Neuronal stem cell (in vitro differentiated cells): ENCODE measurements around the gene CEP192.

Experiments
- DNase-seq: peaks from one replicate; pipeline ENCODE4 v3.0.0-alpha.2; 2013; ENCODE audit warnings: low spot score
- H2AFZ ChIP-seq: one replicate; pipeline ENCODE4 v1.6.1; 2013; ENCODE audit warnings: mild to moderate bottlenecking, low read length, inconsistent platforms
- H2AK5ac ChIP-seq: 2 replicates; pipeline ENCODE4 v1.6.1; 2013; ENCODE audit warnings: low read depth, mild to moderate bottlenecking, inconsistent platforms, low read length, moderate library complexity, mixed read lengths
- H2BK120ac ChIP-seq: 2 replicates; pipeline ENCODE4 v1.6.1; 2013; ENCODE audit warnings: low read depth, mild to moderate bottlenecking, inconsistent platforms, low read length, moderate library complexity, mixed read lengths
- H2BK12ac ChIP-seq: one replicate; pipeline ENCODE4 v1.6.1; 2013; ENCODE audit warnings: low read length, inconsistent platforms
- H2BK15ac ChIP-seq: 2 replicates; pipeline ENCODE4 v1.6.1; 2013; ENCODE audit warnings: mild to moderate bottlenecking, low read length, inconsistent platforms, mixed read lengths
- H2BK5ac ChIP-seq: one replicate; pipeline ENCODE4 v1.6.1; 2013; ENCODE audit warnings: inconsistent platforms, mild to moderate bottlenecking, low read length, moderate library complexity
- H3K14ac ChIP-seq: one replicate; pipeline ENCODE4 v1.6.1; 2013; ENCODE audit warnings: low read length, inconsistent platforms
- H3K18ac ChIP-seq: 2 replicates; pipeline ENCODE4 v1.6.1; 2013; ENCODE audit warnings: low read length, inconsistent platforms
- H3K23ac ChIP-seq: 2 replicates; pipeline ENCODE4 v1.6.1; 2013; ENCODE audit warnings: low read depth, mild to moderate bottlenecking, mixed read lengths, low read length, inconsistent platforms; ENCODE audit not compliant: poor library complexity
- H3K27ac ChIP-seq: replicated peaks from 3 replicates; pipeline ENCODE4 v1.5.1; 2013; ENCODE audit warnings: low read length, inconsistent platforms
- H3K27me3 ChIP-seq, 3 experiments: 2 replicates each; pipeline ENCODE4 v1.6.1; 2013; ENCODE audit warnings: low read length in 3 of 3, mild to moderate bottlenecking in 2 of 3, inconsistent platforms in 1 of 3, low read depth in 1 of 3, mixed read lengths in 1 of 3, moderate library complexity in 1 of 3; ENCODE audit not compliant: control insufficient read depth in 3 of 3, insufficient read depth in 3 of 3
- H3K36me3 ChIP-seq, 2 donors: replicated peaks in 1 of 2; 2 replicates each; pipeline ENCODE4 v1.6.1; 2013; ENCODE audit warnings: low read length in 2 of 2; ENCODE audit not compliant: control insufficient read depth in 2 of 2, insufficient read depth in 2 of 2
- H3K4ac ChIP-seq: 2 replicates; pipeline ENCODE4 v1.6.1; 2013; ENCODE audit warnings: inconsistent platforms, mild to moderate bottlenecking, low read length, moderate library complexity
- H3K4me1 ChIP-seq, 2 donors: 1 replicate in 1 of 2; 2 replicates in 1 of 2; pipeline ENCODE4 v1.6.1; 2013; ENCODE audit warnings: low read length in 2 of 2, low read depth in 1 of 2; ENCODE audit not compliant: control insufficient read depth in 2 of 2, insufficient read depth in 1 of 2
- H3K4me2 ChIP-seq: one replicate; pipeline ENCODE4 v1.6.1; 2013; ENCODE audit warnings: mild to moderate bottlenecking, low read length, inconsistent platforms; ENCODE audit not compliant: insufficient read depth, poor library complexity, severe bottlenecking
- H3K4me3 ChIP-seq, 2 donors: 2 replicates each; pipeline ENCODE4 v1.5.1; 2013; ENCODE audit warnings: low read length in 2 of 2, mild to moderate bottlenecking in 2 of 2, inconsistent platforms in 1 of 2, moderate library complexity in 1 of 2
- H3K79me1 ChIP-seq: one replicate; pipeline ENCODE4 v1.6.1; 2013; ENCODE audit warnings: low read depth, mild to moderate bottlenecking, inconsistent platforms, low read length, moderate library complexity
- H3K9ac ChIP-seq: one replicate; pipeline ENCODE4 v1.6.1; 2013; ENCODE audit warnings: mild to moderate bottlenecking, low read depth, low read length, inconsistent platforms; ENCODE audit not compliant: poor library complexity
- H3K9me3 ChIP-seq, 2 donors: replicated peaks in 1 of 2; 2 replicates each; pipeline versions ENCODE3 to v1.6.1; 2013; ENCODE audit warnings: low read length in 2 of 2, mild to moderate bottlenecking in 2 of 2, inconsistent platforms in 1 of 2, low read depth in 1 of 2, mixed read lengths in 1 of 2, moderate library complexity in 1 of 2; ENCODE audit not compliant: control insufficient read depth in 2 of 2, insufficient read depth in 1 of 2
- H4K8ac ChIP-seq: one replicate; pipeline ENCODE4 v1.6.1; 2013; ENCODE audit warnings: low read depth, mild to moderate bottlenecking, inconsistent platforms, low read length, moderate library complexity
- H4K91ac ChIP-seq: one replicate; pipeline ENCODE4 v1.6.1; 2013; ENCODE audit warnings: low read length, low read depth, mild to moderate bottlenecking, inconsistent platforms; ENCODE audit not compliant: poor library complexity
- WGBS, 2 donors: extraction: QIAGEN DNeasy Blood & Tissue Kit; methylation state at CpG; one replicate each; pipeline ENCODE4 v1.1.7; 2013; ENCODE audit warnings: missing lambda C conversion rate in 2 of 2, mixed read lengths in 1 of 2; ENCODE audit not compliant: insufficient read length in 2 of 2, insufficient replicate concordance in 1 of 2; ENCODE audit errors: extremely low coverage in 2 of 2; 5-methylcytosine and 5-hydroxymethylcytosine counted together

The CEP192 gene

DNA sequence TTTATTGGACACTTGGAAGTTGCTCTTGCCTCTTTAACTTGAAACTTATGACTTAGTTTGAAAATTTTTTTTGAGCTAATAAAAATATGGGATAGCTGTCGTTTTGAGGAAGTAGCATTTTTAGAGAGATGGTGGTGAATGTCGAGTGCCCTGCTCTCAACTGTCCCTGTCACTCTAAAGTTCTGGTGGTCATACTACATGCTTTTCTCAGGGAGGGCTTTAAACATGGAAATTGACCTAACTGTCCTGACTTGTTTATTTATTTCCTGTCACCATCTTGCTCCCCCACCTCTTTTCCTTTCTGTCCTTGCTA, 16.0 kb downstream of the CEP192 start:
- no peak for DNase-seq
- no peak overlapping the region for H3K4me3 ChIP-seq
- no peak overlapping the region for H4K8ac ChIP-seq
- H3K4ac ChIP-seq, result no peak overlapping the region
- H2BK5ac ChIP-seq, result no peak overlapping the region
- no peak overlapping the region for H3K4me2 ChIP-seq
- H3K27ac ChIP-seq, result no peak overlapping the region
- H3K27me3 ChIP-seq, result no peaks in the 10 kb centered on the region
- no peak overlapping the region for H3K9ac ChIP-seq
- H3K36me3 ChIP-seq, result peaks cover 20 to 95% of the 10 kb centered on the region in 2 donors
- H3K4me1 ChIP-seq, result no peaks in the 10 kb centered on the region
- no peak overlapping the region for H3K18ac ChIP-seq
- H4K91ac ChIP-seq, result no peak overlapping the region
- H2BK15ac ChIP-seq, result no peak overlapping the region
- H3K79me1 ChIP-seq, result peaks cover 1% of the 10 kb centered on the region
- no peak overlapping the region for H2AK5ac ChIP-seq
- H3K14ac ChIP-seq, result no peak overlapping the region
- no peak overlapping the region for H3K23ac ChIP-seq
- no peak overlapping the region for H2AFZ ChIP-seq
- no peaks in the 10 kb centered on the region for H3K9me3 ChIP-seq
- H2BK12ac ChIP-seq, result no peak overlapping the region
- WGBS, 2 donors, result no CpG with 5 or more reads among the region's 2 CpGs
- H2BK120ac ChIP-seq, result no peak overlapping the region

DNA sequence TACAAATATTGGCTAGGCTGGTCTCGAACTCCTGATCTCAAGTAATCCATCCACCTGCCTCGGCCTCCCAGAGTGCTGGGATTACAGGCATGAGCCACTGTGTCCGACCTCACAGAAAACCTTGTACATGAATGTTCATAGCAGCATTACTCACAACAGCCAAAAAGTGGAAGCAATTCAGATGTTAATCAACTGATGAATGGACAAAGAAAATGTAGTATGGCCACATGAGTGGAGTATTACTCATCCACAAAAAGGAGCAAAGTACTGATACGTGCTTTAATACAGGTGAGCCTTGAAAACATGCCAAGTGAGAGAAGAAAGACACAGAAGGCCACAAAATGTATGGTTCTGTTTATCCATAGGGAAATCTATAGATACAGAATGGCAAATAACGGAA, 20.6 kb downstream of the CEP192 start:
- Histone ChIP-seq H2BK120ac (no peak overlapping the region), H4K8ac (no peak overlapping the region), H3K79me1 (no peaks in the 10 kb centered on the region), H3K14ac (no peak overlapping the region), H3K9me3 (no peaks in the 10 kb centered on the region), H2BK12ac (no peak overlapping the region), H2AK5ac (no peak overlapping the region), H4K91ac (no peak overlapping the region), H3K4me2 (no peak overlapping the region), H2BK5ac (no peak overlapping the region), H3K27me3 (no peaks in the 10 kb centered on the region), H3K36me3 (peaks cover 22 to 98% of the 10 kb centered on the region in 2 donors), H3K27ac (no peak overlapping the region), H2BK15ac (no peak overlapping the region), H3K18ac (no peak overlapping the region), H3K4me3 (no peak overlapping the region), H3K9ac (no peak overlapping the region), H3K23ac (no peak overlapping the region), H3K4ac (no peak overlapping the region), H2AFZ (no peak overlapping the region), H3K4me1 (no peaks in the 10 kb centered on the region)
- no CpG with 5 or more reads among the region's 5 CpGs for WGBS, 2 donors
- no peak for DNase-seq

DNA sequence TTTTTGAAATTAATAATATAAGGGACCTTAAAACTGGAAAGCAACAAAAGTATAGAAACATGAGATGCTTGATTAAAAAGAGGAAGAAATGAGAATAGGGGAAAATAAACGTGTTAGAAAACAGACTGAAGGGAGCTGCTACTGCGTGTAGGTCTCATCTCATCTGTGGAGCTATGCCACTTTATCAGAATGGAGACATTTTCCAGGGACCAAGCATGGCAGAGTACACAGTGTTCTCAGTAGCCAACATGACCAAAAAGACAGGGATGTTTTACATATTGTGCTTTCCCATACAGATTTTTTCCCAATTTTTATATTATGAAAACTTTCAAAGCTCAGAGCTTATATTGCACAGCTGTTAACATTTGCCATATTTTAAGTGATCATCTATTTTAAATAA, 23.1 kb downstream of the CEP192 start:
- Histone ChIP-seq H3K9ac (no peak overlapping the region), H3K4me1 (no peaks in the 10 kb centered on the region), H2BK15ac (no peak overlapping the region), H3K23ac (no peak overlapping the region), H3K79me1 (no peaks in the 10 kb centered on the region), H3K27me3 (no peaks in the 10 kb centered on the region), H3K14ac (no peak overlapping the region), H3K4me3 (no peak overlapping the region), H3K4ac (no peak overlapping the region), H2BK12ac (no peak overlapping the region), H4K91ac (no peak overlapping the region), H2BK5ac (no peak overlapping the region), H4K8ac (no peak overlapping the region), H2AFZ (no peak overlapping the region), H3K9me3 (no peaks in the 10 kb centered on the region), H3K4me2 (no peak overlapping the region), H3K36me3 (peaks cover 21 to 98% of the 10 kb centered on the region in 2 donors), H3K27ac (no peak overlapping the region), H2BK120ac (no peak overlapping the region), H3K18ac (no peak overlapping the region), H2AK5ac (no peak overlapping the region)
- DNase-seq, result no peak
- no CpG with 5 or more reads among the region's 2 CpGs for WGBS, 2 donors

DNA sequence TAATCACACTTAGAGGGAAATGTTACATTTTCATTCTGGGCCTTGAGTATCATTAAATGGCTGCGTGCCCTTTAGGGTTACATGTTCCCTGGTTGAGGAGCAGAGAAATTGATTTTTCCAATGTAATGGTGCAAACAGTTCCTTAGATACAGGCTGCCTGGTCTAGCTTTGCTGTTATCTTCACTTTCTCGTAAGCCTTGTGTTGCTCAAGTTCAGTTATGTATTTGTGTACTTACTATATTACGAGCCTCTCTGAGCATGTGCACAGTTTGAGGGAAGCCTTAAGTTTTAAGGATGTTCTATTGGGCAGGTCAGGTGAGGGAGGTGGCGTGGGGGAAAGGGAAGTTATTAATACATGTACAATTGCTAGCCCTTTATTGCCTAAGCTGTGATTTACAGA, 23.7 kb downstream of the CEP192 start:
- Histone ChIP-seq H4K91ac (no peak overlapping the region), H3K4me1 (no peaks in the 10 kb centered on the region), H3K27ac (no peak overlapping the region), H3K18ac (no peak overlapping the region), H3K14ac (no peak overlapping the region), H3K4me3 (no peak overlapping the region), H3K9ac (no peak overlapping the region), H2BK120ac (no peak overlapping the region), H3K27me3 (no peaks in the 10 kb centered on the region), H4K8ac (no peak overlapping the region), H2BK12ac (no peak overlapping the region), H3K9me3 (no peaks in the 10 kb centered on the region), H2BK5ac (no peak overlapping the region), H2AK5ac (no peak overlapping the region), H2BK15ac (no peak overlapping the region), H2AFZ (no peak overlapping the region), H3K79me1 (no peaks in the 10 kb centered on the region), H3K36me3 (peaks cover 21 to 98% of the 10 kb centered on the region in 2 donors), H3K4me2 (no peak overlapping the region), H3K23ac (no peak overlapping the region), H3K4ac (no peak overlapping the region)
- no peak for DNase-seq
- no CpG with 5 or more reads among the region's 4 CpGs for WGBS, 2 donors
